Activated B cell treated with CpG ODN at 0.5 μM for 24 hours (primary cell): ENCODE results near the gene GRAMD1A. TPM values are rescaled to one million over a fixed set of nuclear protein-coding genes. Genes with fewer than 3 reads are reported as not detected.

Experiments used
- ATAC-seq: fragments of 200-7000 bp; cut with Tn5 transposase; one replicate; pipeline ENCODE4 v1.10.0; 2021; ENCODE audit warnings: low read depth, mild to moderate bottlenecking, moderate library complexity
- CTCF ChIA-PET: fragments of 350-600 bp; sonication (Branson Sonifier 250); formaldehyde crosslinking; loops from one replicate; lab custom pipeline; 2021; ENCODE audit warnings: antibody characterized with exemption; lab: Charles Lee
- POLR2A ChIA-PET: fragments of 350-600 bp; sonication (Branson Sonifier 250); formaldehyde crosslinking; loops from one replicate; lab custom pipeline; 2021; ENCODE audit warnings: antibody characterized with exemption; lab: Charles Lee
- DNase-seq: peaks from one replicate; pipeline ENCODE4 v3.0.0; 2022
- H3K27ac Mint-ChIP-seq: one replicate; pipeline ENCODE4 v1.8.0; 2020; ENCODE audit warnings: mixed read lengths
- H3K27me3 Mint-ChIP-seq: one replicate; pipeline ENCODE4 v1.8.0; 2021; ENCODE audit warnings: mixed read lengths
- H3K36me3 Mint-ChIP-seq: one replicate; pipeline ENCODE4 v1.8.0; 2021; ENCODE audit warnings: low read depth, mixed read lengths
- H3K4me1 Mint-ChIP-seq: one replicate; pipeline ENCODE4 v1.8.0; 2021; ENCODE audit warnings: mixed read lengths
- H3K4me3 Mint-ChIP-seq: one replicate; pipeline ENCODE4 v1.8.0; 2020; ENCODE audit warnings: mild to moderate bottlenecking, mixed read lengths
- H3K9me3 Mint-ChIP-seq: one replicate; pipeline ENCODE4 v1.8.0; 2020; ENCODE audit warnings: mixed read lengths
- CTCF ChIP-seq: fragments of 200-600 bp; IDR thresholded peaks from one replicate; pipeline ENCODE4 v1.8.0; 2022; ENCODE audit warnings: antibody characterized with exemption, mild to moderate bottlenecking
- intact Hi-C: fragments of 100-400 bp; cut with micrococcal nuclease; formaldehyde crosslinking; loops from one replicate; pipeline ENCODE4 v1.15.1; 2024
- total RNA-seq: library from RNA; stranded (reverse); gene quantifications from 2 replicates; pipeline ENCODE4 v1.2.3, GENCODE V29; 2022

Gene GRAMD1A
- total RNA-seq, 1 donor from 2014 or later, result 52.9 TPM

- ChIA-PET CTCF (no interaction called here), POLR2A (interaction anchor here (0.5 to 0.7 kb wide), 2 partner anchors 11 to 421 kb away, joined by 3 read pairs; no protein-coding TSS in a partner anchor)
- Mint-ChIP-seq H3K36me3 (no peaks in the 10 kb centered on the region), H3K4me3 (no peak overlapping the region), H3K27ac (no peak overlapping the region), H3K27me3 (no peaks in the 10 kb centered on the region), H3K4me1 (peaks cover 44% of the 10 kb centered on the region), H3K9me3 (no peaks in the 10 kb centered on the region)
- intact Hi-C loops, result no loop called here
- no peak for TF ChIP-seq CTCF
- ATAC-seq, result no peak
- no peak for DNase-seq
Observed at GRCh38 chr19:35075202-35076025, 75.3 kb downstream of the GRAMD1A start.

- no peaks in the 10 kb centered on the region for H3K27me3 Mint-ChIP-seq
- no peak for DNase-seq
- no peak overlapping the region for H3K27ac Mint-ChIP-seq
- H3K36me3 Mint-ChIP-seq, result no peaks in the 10 kb centered on the region
- POLR2A ChIA-PET, result interaction anchor here (0.5 kb wide), 1 partner anchor 421 kb away, joined by 3 read pairs; no protein-coding TSS in a partner anchor
- TF ChIP-seq CTCF, result no peak
- peaks cover 47% of the 10 kb centered on the region for H3K4me1 Mint-ChIP-seq
- CTCF ChIA-PET, result no interaction called here
- intact Hi-C loops, result no loop called here
- no peak overlapping the region for H3K4me3 Mint-ChIP-seq
- ATAC-seq, result no peak
- no peaks in the 10 kb centered on the region for H3K9me3 Mint-ChIP-seq
Observed at GRCh38 chr19:35076026-35076370, 75.9 kb downstream of the GRAMD1A start.

Other genes with a start within 250 kb of the GRAMD1A start
- gene ZNF599, start 227.1 kb upstream of the GRAMD1A start, total RNA-seq, result 3.1 and 3.6 TPM in 2 replicates
- gene ZNF30, start 73.4 kb upstream of the GRAMD1A start, total RNA-seq, result 2.7 and 4.0 TPM in 2 replicates
- 4.8 and 4.9 TPM in 2 replicates for gene ZNF792, start 36.1 kb upstream of the GRAMD1A start, total RNA-seq
- 0.34 and 0.47 TPM in 2 replicates for gene SCN1B, start 30.1 kb downstream of the GRAMD1A start, total RNA-seq
- gene HPN, start 41.4 kb downstream of the GRAMD1A start, total RNA-seq, result not detected in 2 replicates
- not detected in 2 replicates for gene FXYD3, start 115.5 kb downstream of the GRAMD1A start, total RNA-seq
- gene LGI4, start 134.7 kb downstream of the GRAMD1A start, total RNA-seq, result not detected in 2 replicates
- gene FXYD1, start 138.5 kb downstream of the GRAMD1A start, total RNA-seq, result 1.1 TPM in 2 replicates
- gene FXYD7, start 142.9 kb downstream of the GRAMD1A start, total RNA-seq, result 2.2 and 3.0 TPM in 2 replicates
- gene FXYD5, start 154.4 kb downstream of the GRAMD1A start, total RNA-seq, result 103 and 125 TPM in 2 replicates
- gene FAM187B, start 228.4 kb downstream of the GRAMD1A start, total RNA-seq, result not detected in 2 replicates
- 16.4 and 18.0 TPM in 2 replicates for gene LSR, start 248.7 kb downstream of the GRAMD1A start, total RNA-seq